ENCODE data around the gene KCNG2. TPM values are rescaled to one million over a fixed set of nuclear protein-coding genes. Genes with fewer than 3 reads are reported as not detected.

Gene KCNG2
- total and polyA plus RNA-seq, 2 of the 13 experiments (the other 11 are each of a cell fraction or from before 2014, with no cell fraction given), result not detected

- no peak for TF ChIP-seq ZXDC (CRISPR knock-in tag; IDR thresholded peaks at IDR 0.05)
- TF ChIP-seq ZBTB7B (CRISPR knock-in tag; IDR thresholded peaks at IDR 0.05), result 0 out of 2 replicates have a peak, but pooled peaks have one; percentile 35
- TF ChIP-seq SOX5 (CRISPR knock-in tag; IDR thresholded peaks at IDR 0.05; ENCODE audit: borderline replicate concordance), result peak; percentile 37; the same call in 1 of the 2 replicates
- no peak for TF ChIP-seq ARNT (IDR thresholded peaks at IDR 0.05)
- TF ChIP-seq ZNF33B (CRISPR knock-in tag; IDR thresholded peaks at IDR 0.05), result no peak
- TF ChIP-seq ZNF816 (CRISPR knock-in tag; IDR thresholded peaks at IDR 0.05; ENCODE audit: borderline replicate concordance), result no peak
- no peak for TF ChIP-seq RELA (CRISPR knock-in tag; IDR thresholded peaks at IDR 0.05)
- TF ChIP-seq THRA (CRISPR knock-in tag; IDR thresholded peaks at IDR 0.05; ENCODE audit: borderline replicate concordance), result peak; percentile 13; the same call in 1 of the 2 replicates
- TF ChIP-seq ZNF770 (CRISPR knock-in tag; IDR thresholded peaks at IDR 0.05), result peak; percentile 96
- TF ChIP-seq ZNF772 (CRISPR knock-in tag; IDR thresholded peaks at IDR 0.05), result 0 out of 2 replicates have a peak, but pooled peaks have one; percentile 62
- peak; percentile 67; the same call in 1 of the 2 replicates for TF ChIP-seq ZNF788 (CRISPR knock-in tag; IDR thresholded peaks at IDR 0.05; ENCODE audit: borderline replicate concordance)
- no peak for TF ChIP-seq ARID3A (IDR thresholded peaks at IDR 0.05; ENCODE audit: low read depth, low read length)
- TF ChIP-seq ARID5B (CRISPR knock-in tag; IDR thresholded peaks at IDR 0.05), result peak; percentile 86
- no peak for TF ChIP-seq CSRNP2 (CRISPR knock-in tag; conservative IDR thresholded peaks at IDR 0.05; ENCODE audit: low read depth)
- TF ChIP-seq ZBTB38 (CRISPR knock-in tag; IDR thresholded peaks at IDR 0.05), result peak; percentile 96
Observed at GRCh38 chr18:79947881-79948610, 150.3 kb downstream of the KCNG2 start (continued).

Data from HepG2 (cell line).